WTC11 (cell line): ENCODE data around the gene FARSA. TPM values are rescaled to one million over a fixed set of nuclear protein-coding genes. Genes with fewer than 3 reads are reported as not detected.

ENCODE experiments used
- ATF3 ChIP-seq: sonication (generic); formaldehyde crosslinking; conservative IDR thresholded peaks from 2 replicates; pipeline ENCODE4 v1.8.1; 2022; ENCODE audit warnings: mild to moderate bottlenecking, missing genetic modification reagents
- CDX4 ChIP-seq: fragments of 250-450 bp; sonication (Bioruptor Pico); IDR thresholded peaks from 2 replicates; pipeline ENCODE4 v1.9.0; 2021; ENCODE audit warnings: moderate library complexity, mild to moderate bottlenecking, inconsistent platforms, borderline replicate concordance
- CREB1 ChIP-seq: sonication (generic); formaldehyde crosslinking; IDR thresholded peaks from 2 replicates; pipeline ENCODE4 v1.8.0; 2023; ENCODE audit warnings: mild to moderate bottlenecking, missing genetic modification reagents
- EMX1 ChIP-seq: fragments of 250-450 bp; sonication (Bioruptor Pico); IDR thresholded peaks from 2 replicates; pipeline ENCODE4 v1.8.0; 2021; ENCODE audit warnings: mild to moderate bottlenecking
- ERG ChIP-seq: fragments of 250-450 bp; sonication (Bioruptor Pico); IDR thresholded peaks from 2 replicates; pipeline ENCODE4 v1.8.0; 2021; ENCODE audit warnings: mild to moderate bottlenecking
- FOXJ3 ChIP-seq: sonication (generic); formaldehyde crosslinking; IDR thresholded peaks from 2 replicates; pipeline ENCODE4 v1.9.0; 2021; ENCODE audit warnings: missing genetic modification reagents, mild to moderate bottlenecking, borderline replicate concordance
- FOXK1 ChIP-seq: sonication (generic); formaldehyde crosslinking; IDR thresholded peaks from 2 replicates; pipeline ENCODE4 v1.8.0; 2022; ENCODE audit warnings: mild to moderate bottlenecking, moderate library complexity, missing genetic modification reagents
- HMGA2 ChIP-seq: fragments of 250-450 bp; sonication (Bioruptor Pico); IDR thresholded peaks from 2 replicates; pipeline ENCODE4 v1.4.0; 2021; ENCODE audit warnings: mild to moderate bottlenecking, moderate library complexity
- HMGXB4 ChIP-seq: sonication (generic); formaldehyde crosslinking; IDR thresholded peaks from 2 replicates; pipeline ENCODE4 v1.8.1; 2023; ENCODE audit warnings: mild to moderate bottlenecking, moderate library complexity, missing genetic modification reagents
- IRF2 ChIP-seq: sonication (generic); formaldehyde crosslinking; IDR thresholded peaks from 2 replicates; pipeline ENCODE4 v1.8.0; 2022; ENCODE audit warnings: low read depth, missing genetic modification reagents, borderline replicate concordance
- KAT7 ChIP-seq: sonication (generic); formaldehyde crosslinking; IDR thresholded peaks from 2 replicates; pipeline ENCODE4 v1.8.1; 2023; ENCODE audit warnings: missing genetic modification reagents, mild to moderate bottlenecking, borderline replicate concordance
- OVOL2 ChIP-seq: fragments of 250-450 bp; sonication (Bioruptor Pico); IDR thresholded peaks from 2 replicates; pipeline ENCODE4 v1.9.0; 2021; ENCODE audit warnings: mild to moderate bottlenecking, borderline replicate concordance
- RELA ChIP-seq: sonication (generic); formaldehyde crosslinking; IDR thresholded peaks from 2 replicates; pipeline ENCODE4 v1.8.1; 2022; ENCODE audit warnings: missing genetic modification reagents, mild to moderate bottlenecking, borderline replicate concordance
- SP1 ChIP-seq: sonication (generic); formaldehyde crosslinking; conservative IDR thresholded peaks from 2 replicates; pipeline ENCODE4 v1.8.1; 2022; ENCODE audit warnings: missing genetic modification reagents
- TEAD4 ChIP-seq: sonication (generic); formaldehyde crosslinking; IDR thresholded peaks from 2 replicates; pipeline ENCODE4 v1.8.0; 2022; ENCODE audit warnings: mild to moderate bottlenecking, missing genetic modification reagents
- ZNF671 ChIP-seq: fragments of 250-450 bp; sonication (Bioruptor Pico); IDR thresholded peaks from 2 replicates; pipeline ENCODE4 v1.8.0; 2021; ENCODE audit warnings: mild to moderate bottlenecking
- total RNA-seq: library from RNA; stranded (reverse); gene quantifications from 3 replicates; pipeline ENCODE4 v1.2.3, GENCODE V29; 2021
- TF ChIP-seq, protein P1 (sequence below): sonication (generic); formaldehyde crosslinking; conservative IDR thresholded peaks from 2 replicates; pipeline ENCODE4 v1.8.1; 2023; ENCODE audit warnings: mild to moderate bottlenecking, low read depth, missing genetic modification reagents, moderate library complexity
- TF ChIP-seq, protein P2 (sequence below): fragments of 250-450 bp; sonication (Bioruptor Pico); IDR thresholded peaks from 2 replicates; pipeline ENCODE4 v2.1.2; 2022; ENCODE audit warnings: mild to moderate bottlenecking, moderate library complexity
- TF ChIP-seq, protein P3 (sequence below): fragments of 250-450 bp; sonication (Bioruptor Pico); IDR thresholded peaks from 2 replicates; pipeline ENCODE4 v1.9.0; 2021; ENCODE audit warnings: mild to moderate bottlenecking, borderline replicate concordance
- TF ChIP-seq, protein P4 (sequence below): sonication (generic); formaldehyde crosslinking; IDR thresholded peaks from 2 replicates; pipeline ENCODE4 v1.8.1; 2023; ENCODE audit warnings: mild to moderate bottlenecking, missing genetic modification reagents, borderline replicate concordance

FARSA gene
- total RNA-seq, 1 experiment from 2014 or later = 108 TPM

GRCh38 chr19:12946092-12946721, 12.7 kb upstream of the FARSA start (continued):
- TF ChIP-seq HMGXB4 (CRISPR knock-in tag) (0 out of 2 replicates have a peak, but pooled peaks have one; percentile 28), CDX4 (CRISPR knock-in tag) (0 out of 2 replicates have a peak, but pooled peaks have one; percentile 14), FOXJ3 (no peak), RELA (CRISPR knock-in tag) (no peak), CREB1 (CRISPR knock-in tag) (no peak), FOXK1 (CRISPR knock-in tag) (no peak), OVOL2 (no peak), HMGA2 (CRISPR knock-in tag) (no peak), IRF2 (no peak), KAT7 (CRISPR knock-in tag) (no peak), SP1 (CRISPR knock-in tag) (no peak), ZNF671 (CRISPR knock-in tag) (peak; percentile 27; the same call in 1 of the 2 replicates), ATF3 (CRISPR knock-in tag) (no peak), EMX1 (CRISPR knock-in tag) (no peak), ERG (CRISPR knock-in tag) (no peak), TEAD4 (CRISPR knock-in tag) (no peak)
- TF ChIP-seq, protein P1, sequence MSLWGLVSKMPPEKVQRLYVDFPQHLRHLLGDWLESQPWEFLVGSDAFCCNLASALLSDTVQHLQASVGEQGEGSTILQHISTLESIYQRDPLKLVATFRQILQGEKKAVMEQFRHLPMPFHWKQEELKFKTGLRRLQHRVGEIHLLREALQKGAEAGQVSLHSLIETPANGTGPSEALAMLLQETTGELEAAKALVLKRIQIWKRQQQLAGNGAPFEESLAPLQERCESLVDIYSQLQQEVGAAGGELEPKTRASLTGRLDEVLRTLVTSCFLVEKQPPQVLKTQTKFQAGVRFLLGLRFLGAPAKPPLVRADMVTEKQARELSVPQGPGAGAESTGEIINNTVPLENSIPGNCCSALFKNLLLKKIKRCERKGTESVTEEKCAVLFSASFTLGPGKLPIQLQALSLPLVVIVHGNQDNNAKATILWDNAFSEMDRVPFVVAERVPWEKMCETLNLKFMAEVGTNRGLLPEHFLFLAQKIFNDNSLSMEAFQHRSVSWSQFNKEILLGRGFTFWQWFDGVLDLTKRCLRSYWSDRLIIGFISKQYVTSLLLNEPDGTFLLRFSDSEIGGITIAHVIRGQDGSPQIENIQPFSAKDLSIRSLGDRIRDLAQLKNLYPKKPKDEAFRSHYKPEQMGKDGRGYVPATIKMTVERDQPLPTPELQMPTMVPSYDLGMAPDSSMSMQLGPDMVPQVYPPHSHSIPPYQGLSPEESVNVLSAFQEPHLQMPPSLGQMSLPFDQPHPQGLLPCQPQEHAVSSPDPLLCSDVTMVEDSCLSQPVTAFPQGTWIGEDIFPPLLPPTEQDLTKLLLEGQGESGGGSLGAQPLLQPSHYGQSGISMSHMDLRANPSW (CRISPR knock-in tag) = no peak
- TF ChIP-seq, protein P2, sequence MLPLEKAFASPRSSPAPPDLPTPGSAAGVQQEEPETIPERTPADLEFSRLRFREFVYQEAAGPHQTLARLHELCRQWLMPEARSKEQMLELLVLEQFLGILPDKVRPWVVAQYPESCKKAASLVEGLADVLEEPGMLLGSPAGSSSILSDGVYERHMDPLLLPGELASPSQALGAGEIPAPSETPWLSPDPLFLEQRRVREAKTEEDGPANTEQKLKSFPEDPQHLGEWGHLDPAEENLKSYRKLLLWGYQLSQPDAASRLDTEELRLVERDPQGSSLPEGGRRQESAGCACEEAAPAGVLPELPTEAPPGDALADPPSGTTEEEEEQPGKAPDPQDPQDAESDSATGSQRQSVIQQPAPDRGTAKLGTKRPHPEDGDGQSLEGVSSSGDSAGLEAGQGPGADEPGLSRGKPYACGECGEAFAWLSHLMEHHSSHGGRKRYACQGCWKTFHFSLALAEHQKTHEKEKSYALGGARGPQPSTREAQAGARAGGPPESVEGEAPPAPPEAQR (CRISPR knock-in tag) = no peak
- TF ChIP-seq, protein P3, sequence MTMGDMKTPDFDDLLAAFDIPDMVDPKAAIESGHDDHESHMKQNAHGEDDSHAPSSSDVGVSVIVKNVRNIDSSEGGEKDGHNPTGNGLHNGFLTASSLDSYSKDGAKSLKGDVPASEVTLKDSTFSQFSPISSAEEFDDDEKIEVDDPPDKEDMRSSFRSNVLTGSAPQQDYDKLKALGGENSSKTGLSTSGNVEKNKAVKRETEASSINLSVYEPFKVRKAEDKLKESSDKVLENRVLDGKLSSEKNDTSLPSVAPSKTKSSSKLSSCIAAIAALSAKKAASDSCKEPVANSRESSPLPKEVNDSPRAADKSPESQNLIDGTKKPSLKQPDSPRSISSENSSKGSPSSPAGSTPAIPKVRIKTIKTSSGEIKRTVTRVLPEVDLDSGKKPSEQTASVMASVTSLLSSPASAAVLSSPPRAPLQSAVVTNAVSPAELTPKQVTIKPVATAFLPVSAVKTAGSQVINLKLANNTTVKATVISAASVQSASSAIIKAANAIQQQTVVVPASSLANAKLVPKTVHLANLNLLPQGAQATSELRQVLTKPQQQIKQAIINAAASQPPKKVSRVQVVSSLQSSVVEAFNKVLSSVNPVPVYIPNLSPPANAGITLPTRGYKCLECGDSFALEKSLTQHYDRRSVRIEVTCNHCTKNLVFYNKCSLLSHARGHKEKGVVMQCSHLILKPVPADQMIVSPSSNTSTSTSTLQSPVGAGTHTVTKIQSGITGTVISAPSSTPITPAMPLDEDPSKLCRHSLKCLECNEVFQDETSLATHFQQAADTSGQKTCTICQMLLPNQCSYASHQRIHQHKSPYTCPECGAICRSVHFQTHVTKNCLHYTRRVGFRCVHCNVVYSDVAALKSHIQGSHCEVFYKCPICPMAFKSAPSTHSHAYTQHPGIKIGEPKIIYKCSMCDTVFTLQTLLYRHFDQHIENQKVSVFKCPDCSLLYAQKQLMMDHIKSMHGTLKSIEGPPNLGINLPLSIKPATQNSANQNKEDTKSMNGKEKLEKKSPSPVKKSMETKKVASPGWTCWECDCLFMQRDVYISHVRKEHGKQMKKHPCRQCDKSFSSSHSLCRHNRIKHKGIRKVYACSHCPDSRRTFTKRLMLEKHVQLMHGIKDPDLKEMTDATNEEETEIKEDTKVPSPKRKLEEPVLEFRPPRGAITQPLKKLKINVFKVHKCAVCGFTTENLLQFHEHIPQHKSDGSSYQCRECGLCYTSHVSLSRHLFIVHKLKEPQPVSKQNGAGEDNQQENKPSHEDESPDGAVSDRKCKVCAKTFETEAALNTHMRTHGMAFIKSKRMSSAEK = peak; percentile 56; the same call in 1 of the 2 replicates
- TF ChIP-seq, protein P4, sequence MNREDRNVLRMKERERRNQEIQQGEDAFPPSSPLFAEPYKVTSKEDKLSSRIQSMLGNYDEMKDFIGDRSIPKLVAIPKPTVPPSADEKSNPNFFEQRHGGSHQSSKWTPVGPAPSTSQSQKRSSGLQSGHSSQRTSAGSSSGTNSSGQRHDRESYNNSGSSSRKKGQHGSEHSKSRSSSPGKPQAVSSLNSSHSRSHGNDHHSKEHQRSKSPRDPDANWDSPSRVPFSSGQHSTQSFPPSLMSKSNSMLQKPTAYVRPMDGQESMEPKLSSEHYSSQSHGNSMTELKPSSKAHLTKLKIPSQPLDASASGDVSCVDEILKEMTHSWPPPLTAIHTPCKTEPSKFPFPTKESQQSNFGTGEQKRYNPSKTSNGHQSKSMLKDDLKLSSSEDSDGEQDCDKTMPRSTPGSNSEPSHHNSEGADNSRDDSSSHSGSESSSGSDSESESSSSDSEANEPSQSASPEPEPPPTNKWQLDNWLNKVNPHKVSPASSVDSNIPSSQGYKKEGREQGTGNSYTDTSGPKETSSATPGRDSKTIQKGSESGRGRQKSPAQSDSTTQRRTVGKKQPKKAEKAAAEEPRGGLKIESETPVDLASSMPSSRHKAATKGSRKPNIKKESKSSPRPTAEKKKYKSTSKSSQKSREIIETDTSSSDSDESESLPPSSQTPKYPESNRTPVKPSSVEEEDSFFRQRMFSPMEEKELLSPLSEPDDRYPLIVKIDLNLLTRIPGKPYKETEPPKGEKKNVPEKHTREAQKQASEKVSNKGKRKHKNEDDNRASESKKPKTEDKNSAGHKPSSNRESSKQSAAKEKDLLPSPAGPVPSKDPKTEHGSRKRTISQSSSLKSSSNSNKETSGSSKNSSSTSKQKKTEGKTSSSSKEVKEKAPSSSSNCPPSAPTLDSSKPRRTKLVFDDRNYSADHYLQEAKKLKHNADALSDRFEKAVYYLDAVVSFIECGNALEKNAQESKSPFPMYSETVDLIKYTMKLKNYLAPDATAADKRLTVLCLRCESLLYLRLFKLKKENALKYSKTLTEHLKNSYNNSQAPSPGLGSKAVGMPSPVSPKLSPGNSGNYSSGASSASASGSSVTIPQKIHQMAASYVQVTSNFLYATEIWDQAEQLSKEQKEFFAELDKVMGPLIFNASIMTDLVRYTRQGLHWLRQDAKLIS = no peak
